Natural killer cell (primary cell): ENCODE data around the gene ADIPOR2. TPM values are rescaled to one million over a fixed set of nuclear protein-coding genes. Genes with fewer than 3 reads are reported as not detected.

Experiments used
- ATAC-seq, 3 donors: fragments of 150-1000 bp in 2 of 3; fragments of 200-7000 bp in 1 of 3; cut with Tn5 transposase; 1 replicate in 1 of 3; 2 replicates in 2 of 3; pipeline ENCODE4 v1.10.0; 2021; ENCODE audit warnings: mild to moderate bottlenecking in 2 of 3, moderate library complexity in 2 of 3
- DNase-seq, 2 donors: peaks; one replicate each; pipeline versions ENCODE4 v3.0.0 to v3.0.0-alpha.2; 2013 to 2021; ENCODE audit warnings: mixed read lengths in 1 of 2
- H3K27ac ChIP-seq: one replicate; pipeline ENCODE4 v1.5.1; 2013; ENCODE audit warnings: mild to moderate bottlenecking, low read length
- H3K27me3 ChIP-seq: one replicate; pipeline ENCODE4 v1.6.1; 2013; ENCODE audit warnings: low read length; ENCODE audit not compliant: control insufficient read depth, insufficient read depth
- H3K36me3 ChIP-seq: one replicate; pipeline ENCODE4 v1.6.1; 2013; ENCODE audit warnings: low read length; ENCODE audit not compliant: control insufficient read depth, insufficient read depth
- H3K4me1 ChIP-seq: one replicate; pipeline ENCODE4 v1.6.1; 2013; ENCODE audit warnings: low read length; ENCODE audit not compliant: control insufficient read depth, insufficient read depth
- H3K4me3 ChIP-seq: one replicate; pipeline ENCODE4 v1.5.1; 2013; ENCODE audit warnings: low read length
- H3K9me3 ChIP-seq: one replicate; pipeline ENCODE4 v1.6.1; 2013; ENCODE audit warnings: low read length; ENCODE audit not compliant: control insufficient read depth, insufficient read depth
- H3K27ac Mint-ChIP-seq, 2 donors: one replicate each; pipeline ENCODE4 v1.8.0; 2022; ENCODE audit warnings: mild to moderate bottlenecking in 2 of 2, mixed read lengths in 2 of 2, moderate library complexity in 1 of 2
- H3K27me3 Mint-ChIP-seq, 2 donors: one replicate each; pipeline ENCODE4 v1.8.0; 2022; ENCODE audit warnings: low read depth in 2 of 2, mixed read lengths in 2 of 2
- H3K36me3 Mint-ChIP-seq: one replicate; pipeline ENCODE4 v1.8.0; 2022; ENCODE audit warnings: mixed read lengths
- H3K4me1 Mint-ChIP-seq, 2 donors: one replicate each; pipeline ENCODE4 v1.8.0; 2022; ENCODE audit warnings: mixed read lengths in 2 of 2
- H3K4me3 Mint-ChIP-seq: one replicate; pipeline ENCODE4 v1.8.0; 2022; ENCODE audit warnings: mild to moderate bottlenecking, moderate library complexity, mixed read lengths
- H3K9me3 Mint-ChIP-seq, 2 donors: one replicate each; pipeline ENCODE4 v1.8.0; 2022; ENCODE audit warnings: mixed read lengths in 2 of 2
- CTCF ChIP-seq: fragments of 200-600 bp; IDR thresholded peaks from one replicate; pipeline ENCODE4 v1.8.0; 2022; ENCODE audit warnings: antibody characterized with exemption
- WGBS: methylation state at CpG from one replicate; pipeline ENCODE4 v1.1.7; 2013; ENCODE audit warnings: missing lambda C conversion rate; ENCODE audit not compliant: insufficient coverage; 5-methylcytosine and 5-hydroxymethylcytosine counted together
- intact Hi-C: fragments of 100-400 bp; cut with micrococcal nuclease; formaldehyde crosslinking; loops from one replicate; pipeline ENCODE4 v1.14.2; 2022
- total RNA-seq, 4 donors: library from RNA; stranded (reverse); fragments of 120-200 nt in 1 of 4; gene quantifications; one replicate each; pipeline versions ENCODE4 v1.2.3 to v1.2.4, GENCODE V29; 2013 to 2022

The ADIPOR2 gene
- total RNA-seq, 3 donors from 2014 or later (not counting 1 experiment from before 2014, with no cell fraction given), result 38.6 to 48.3 (median 44.0) TPM

DNA sequence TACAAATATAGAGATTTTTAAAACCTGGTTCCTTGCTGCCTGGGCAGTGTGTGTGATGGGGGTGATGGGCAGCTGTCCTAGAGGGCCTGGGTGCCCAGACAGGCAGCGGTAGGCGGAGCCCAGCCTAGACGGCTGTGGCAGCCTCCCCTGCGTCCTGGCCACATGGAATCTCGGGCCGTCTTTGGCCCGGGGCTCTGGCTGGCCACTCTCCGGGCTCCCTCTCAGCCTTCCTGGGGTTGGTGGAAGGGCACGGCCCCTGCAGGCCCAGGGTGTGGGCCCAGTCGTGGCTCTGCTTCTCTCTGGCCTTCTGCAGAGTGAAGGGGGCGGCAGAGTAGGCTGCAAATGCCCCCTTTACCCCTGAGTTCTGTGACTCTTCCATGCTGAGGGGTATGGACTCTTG lies 131.8 kb downstream of the ADIPOR2 start:
- H3K27me3 ChIP-seq, result peaks cover 9% of the 10 kb centered on the region
- DNase-seq, result no peak
- ATAC-seq, result no peak
- H3K36me3 ChIP-seq, result no peaks in the 10 kb centered on the region
- no peak for TF ChIP-seq CTCF
- Mint-ChIP-seq H3K27ac (no peak overlapping the region), H3K36me3 (no peaks in the 10 kb centered on the region), H3K4me1 (peaks cover 0 to 13% of the 10 kb centered on the region in 2 donors), H3K4me3 (no peak overlapping the region), H3K27me3 (peaks cover 21 to 31% of the 10 kb centered on the region in 2 donors), H3K9me3 (no peaks in the 10 kb centered on the region)
- 85% methylated on average over 11 of the region's 11 CpGs for WGBS
- intact Hi-C loops, result no loop called here
- no peak overlapping the region for H3K4me3 ChIP-seq
- no peaks in the 10 kb centered on the region for H3K9me3 ChIP-seq
- H3K27ac ChIP-seq, result no peak overlapping the region
- no peaks in the 10 kb centered on the region for H3K4me1 ChIP-seq

- Histone ChIP-seq H3K4me1 (no peaks in the 10 kb centered on the region), H3K9me3 (no peaks in the 10 kb centered on the region), H3K27ac (no peak overlapping the region), H3K36me3 (no peaks in the 10 kb centered on the region), H3K4me3 (no peak overlapping the region), H3K27me3 (peaks cover 9% of the 10 kb centered on the region)
- WGBS, result 94% methylated on average over 10 of the region's 10 CpGs
- Mint-ChIP-seq H3K4me1 (peaks cover 0 to 13% of the 10 kb centered on the region in 2 donors), H3K4me3 (no peak overlapping the region), H3K27ac (no peak overlapping the region), H3K9me3 (no peaks in the 10 kb centered on the region), H3K36me3 (no peaks in the 10 kb centered on the region), H3K27me3 (peaks cover 21 to 31% of the 10 kb centered on the region in 2 donors)
- TF ChIP-seq CTCF, result no peak
- intact Hi-C loops, result no loop called here
- ATAC-seq (no peak), DNase-seq (no peak)
These were observed 132.4 kb downstream of the ADIPOR2 start for GRCh38 chr12:1823237-1823636.

DNA sequence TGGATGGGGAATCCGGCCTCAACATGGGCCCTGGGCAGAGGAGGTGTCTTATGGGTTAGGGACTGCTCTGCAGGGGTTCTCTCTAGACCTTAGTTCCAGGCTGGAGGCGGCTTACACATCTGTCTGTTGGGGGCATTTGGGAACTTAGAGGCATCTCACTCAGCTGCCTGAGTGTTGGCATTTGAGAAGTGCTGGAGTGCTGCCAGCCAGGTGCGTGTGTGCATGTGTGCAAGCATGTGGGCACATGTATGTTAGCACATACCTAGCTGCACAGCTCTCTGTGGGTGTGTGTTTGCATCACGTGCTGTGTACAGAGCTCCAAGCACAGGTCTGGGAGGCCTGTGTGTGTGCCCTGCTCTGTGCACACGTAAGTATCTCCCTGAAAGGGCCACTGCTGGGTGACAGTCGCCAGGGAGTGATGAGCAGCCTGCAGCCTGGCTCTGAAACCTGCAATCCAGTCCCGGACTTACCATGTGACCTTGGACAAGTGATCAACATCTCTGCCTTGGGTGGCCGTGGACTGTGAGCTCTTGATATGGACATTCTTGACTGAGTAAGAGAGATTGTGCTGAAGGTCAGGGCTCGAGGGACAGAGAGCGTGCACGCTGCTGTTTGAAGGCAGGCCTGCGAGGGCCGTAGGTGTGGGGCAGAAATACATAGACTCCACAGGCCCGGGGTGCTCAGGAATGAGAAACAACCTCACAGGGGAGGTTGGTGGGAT lies 134.7 kb downstream of the ADIPOR2 start:
- WGBS, result 86% methylated on average over 14 of the region's 14 CpGs
- H3K27ac ChIP-seq, result no peak overlapping the region
- H3K9me3 ChIP-seq, result no peaks in the 10 kb centered on the region
- H3K4me1 ChIP-seq, result no peaks in the 10 kb centered on the region
- no peak for TF ChIP-seq CTCF
- peaks cover 7% of the 10 kb centered on the region for H3K27me3 ChIP-seq
- Mint-ChIP-seq H3K27ac (no peak overlapping the region), H3K4me3 (no peak overlapping the region), H3K9me3 (no peaks in the 10 kb centered on the region), H3K27me3 (peaks cover 6 to 19% of the 10 kb centered on the region in 2 donors), H3K36me3 (no peaks in the 10 kb centered on the region), H3K4me1 (peaks cover 0 to 6% of the 10 kb centered on the region in 2 donors)
- intact Hi-C loops, result no loop called here
- ATAC-seq (no peak), DNase-seq (no peak)
- H3K36me3 ChIP-seq, result no peaks in the 10 kb centered on the region
- no peak overlapping the region for H3K4me3 ChIP-seq

DNA sequence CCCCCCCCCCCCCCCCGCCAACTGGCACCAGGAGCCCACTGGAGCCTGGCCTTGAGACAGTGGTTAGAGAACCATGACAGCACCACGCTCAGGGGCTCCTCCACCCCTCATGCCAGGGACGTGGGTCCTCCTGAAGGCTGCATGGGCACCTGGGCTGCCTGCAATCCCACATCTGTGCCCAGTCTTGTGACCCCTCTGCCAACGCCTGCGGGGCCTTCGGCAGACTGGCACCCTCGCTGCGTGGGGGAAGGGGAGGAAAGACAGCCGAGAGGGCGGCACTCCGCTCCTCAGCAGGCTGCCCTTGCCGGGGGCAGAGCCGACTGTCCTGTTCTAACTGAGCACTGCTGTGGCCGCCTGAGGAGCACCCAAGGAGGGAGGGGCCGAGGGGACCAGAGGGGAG lies 135.5 kb downstream of the ADIPOR2 start:
- WGBS, result 84% methylated on average over 15 of the region's 15 CpGs
- H3K27me3 Mint-ChIP-seq, result peaks cover 0 to 14% of the 10 kb centered on the region in 2 donors
- no peak overlapping the region for H3K4me3 Mint-ChIP-seq
- H3K4me1 Mint-ChIP-seq, result no peaks in the 10 kb centered on the region
- no peaks in the 10 kb centered on the region for H3K36me3 Mint-ChIP-seq
- DNase-seq (no peak), ATAC-seq (no peak)
- H3K27me3 ChIP-seq, result peaks cover 12% of the 10 kb centered on the region
- H3K36me3 ChIP-seq, result no peaks in the 10 kb centered on the region
- H3K27ac Mint-ChIP-seq, result no peak overlapping the region
- H3K4me3 ChIP-seq, result no peak overlapping the region
- no peak for TF ChIP-seq CTCF
- intact Hi-C loops, result no loop called here
- no peaks in the 10 kb centered on the region for H3K9me3 Mint-ChIP-seq
- no peak overlapping the region for H3K27ac ChIP-seq
- H3K4me1 ChIP-seq, result no peaks in the 10 kb centered on the region
- no peaks in the 10 kb centered on the region for H3K9me3 ChIP-seq
